GM19397 (cell line): Measurements from ENCODE around the gene SH3D19.

ENCODE experiments used
- ATAC-seq: cut with Tn5 transposase; IDR thresholded peaks from one replicate; pipeline ENCODE4 v1.9.1; 2021; ENCODE audit warnings: mild to moderate bottlenecking, moderate library complexity; ENCODE audit not compliant: unreplicated experiment

Gene SH3D19

DNA sequence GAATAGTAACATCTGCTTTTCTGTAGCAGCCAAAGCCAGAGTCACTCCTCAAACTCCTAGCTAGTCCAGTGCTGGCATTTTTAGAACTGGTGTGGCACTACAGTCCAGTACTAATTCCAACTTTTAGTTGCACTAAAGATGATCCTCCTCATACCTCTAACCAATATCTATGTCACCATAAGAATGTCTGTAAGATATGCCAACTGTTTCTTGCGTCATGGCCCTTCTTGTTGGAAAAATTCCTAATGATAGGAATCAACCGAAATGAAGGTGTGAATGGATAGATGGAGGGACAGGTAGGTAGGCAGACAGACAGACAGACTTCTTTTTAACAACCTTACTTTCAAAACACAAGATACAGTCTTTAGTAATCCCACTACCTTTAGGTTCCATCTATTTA is 123.0 kb downstream of the SH3D19 start:
- no peak for ATAC-seq

- no peak for ATAC-seq
Observed at GRCh38 chr4:151199319-151200190, 125.8 kb downstream of the SH3D19 start.

DNA sequence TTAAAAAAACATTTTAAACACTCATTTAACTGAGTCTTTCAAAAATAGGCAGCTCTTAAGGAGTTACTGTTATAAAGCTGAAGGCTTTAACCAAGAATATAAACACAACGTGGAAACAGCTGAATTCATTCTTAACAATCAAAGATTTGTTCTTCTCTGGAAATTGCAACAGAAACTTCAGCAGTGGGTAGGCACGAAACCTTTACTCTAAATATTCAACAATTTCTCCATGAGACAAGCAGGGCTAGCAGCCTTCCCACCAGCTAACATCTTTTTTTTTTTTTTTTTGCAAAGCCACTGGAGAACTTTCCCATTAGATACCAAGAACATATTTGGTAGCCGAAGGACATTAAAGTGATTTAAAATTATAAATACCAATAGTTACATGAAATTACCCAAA is 126.7 kb downstream of the SH3D19 start:
- no peak for ATAC-seq

DNA sequence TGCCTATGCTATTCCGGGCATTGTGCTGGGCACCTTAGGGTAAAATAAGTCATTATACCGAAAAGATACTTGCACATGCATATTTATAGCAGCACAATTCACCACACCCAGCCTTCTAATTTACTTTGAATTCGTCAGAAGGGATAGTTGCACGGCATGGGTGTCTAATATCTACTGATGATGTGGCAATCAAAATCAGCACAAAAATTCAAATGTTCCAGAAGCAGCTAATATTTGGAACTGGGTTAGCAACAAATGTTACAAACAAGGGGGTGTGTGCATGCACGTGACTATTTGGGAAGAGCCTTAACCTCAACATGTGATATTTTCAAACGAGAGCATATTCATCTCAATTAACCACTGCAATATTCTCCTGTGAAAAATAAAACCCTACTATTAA is 128.2 kb downstream of the SH3D19 start:
- no peak for ATAC-seq

DNA sequence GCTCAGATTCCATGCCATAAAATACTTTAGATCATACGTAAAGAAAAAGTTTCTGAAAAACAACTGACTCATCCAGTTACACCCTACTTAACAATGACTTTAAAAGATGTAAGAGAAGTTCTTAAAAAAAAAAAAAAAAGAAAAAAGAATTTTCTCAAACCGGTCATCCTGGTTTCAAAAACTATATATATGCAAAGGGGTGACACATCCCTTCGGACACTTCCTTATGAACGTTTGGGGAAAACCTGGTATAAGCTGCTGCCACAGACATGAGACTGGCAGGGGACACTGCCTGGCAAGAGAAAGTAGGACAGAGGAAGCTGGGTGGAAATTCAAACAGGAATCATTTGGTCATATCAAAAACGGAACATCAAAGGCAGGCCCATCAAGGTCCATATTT is 129.6 kb downstream of the SH3D19 start:
- no peak for ATAC-seq

DNA sequence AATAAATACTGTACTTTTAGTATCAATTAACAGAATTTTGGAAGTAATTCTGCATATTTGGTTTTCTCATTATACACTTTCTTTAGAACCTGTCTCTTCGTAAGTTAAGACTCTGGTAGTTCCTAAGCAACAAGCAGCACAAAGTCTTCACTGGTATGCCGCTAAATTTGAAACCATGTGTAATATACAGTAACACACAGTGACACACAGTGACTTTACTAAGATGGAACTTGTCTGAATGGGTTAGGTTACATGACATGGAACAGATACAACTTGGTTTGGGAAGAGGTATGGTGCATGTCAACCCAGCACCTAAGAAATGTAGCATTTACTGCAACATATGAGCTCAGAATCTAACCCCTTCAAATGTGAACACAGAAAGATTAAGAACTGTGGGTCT is 132.0 kb downstream of the SH3D19 start:
- ATAC-seq = no peak

- no peak for ATAC-seq
Observed at GRCh38 chr4:151192556-151193235, 132.7 kb downstream of the SH3D19 start.

DNA sequence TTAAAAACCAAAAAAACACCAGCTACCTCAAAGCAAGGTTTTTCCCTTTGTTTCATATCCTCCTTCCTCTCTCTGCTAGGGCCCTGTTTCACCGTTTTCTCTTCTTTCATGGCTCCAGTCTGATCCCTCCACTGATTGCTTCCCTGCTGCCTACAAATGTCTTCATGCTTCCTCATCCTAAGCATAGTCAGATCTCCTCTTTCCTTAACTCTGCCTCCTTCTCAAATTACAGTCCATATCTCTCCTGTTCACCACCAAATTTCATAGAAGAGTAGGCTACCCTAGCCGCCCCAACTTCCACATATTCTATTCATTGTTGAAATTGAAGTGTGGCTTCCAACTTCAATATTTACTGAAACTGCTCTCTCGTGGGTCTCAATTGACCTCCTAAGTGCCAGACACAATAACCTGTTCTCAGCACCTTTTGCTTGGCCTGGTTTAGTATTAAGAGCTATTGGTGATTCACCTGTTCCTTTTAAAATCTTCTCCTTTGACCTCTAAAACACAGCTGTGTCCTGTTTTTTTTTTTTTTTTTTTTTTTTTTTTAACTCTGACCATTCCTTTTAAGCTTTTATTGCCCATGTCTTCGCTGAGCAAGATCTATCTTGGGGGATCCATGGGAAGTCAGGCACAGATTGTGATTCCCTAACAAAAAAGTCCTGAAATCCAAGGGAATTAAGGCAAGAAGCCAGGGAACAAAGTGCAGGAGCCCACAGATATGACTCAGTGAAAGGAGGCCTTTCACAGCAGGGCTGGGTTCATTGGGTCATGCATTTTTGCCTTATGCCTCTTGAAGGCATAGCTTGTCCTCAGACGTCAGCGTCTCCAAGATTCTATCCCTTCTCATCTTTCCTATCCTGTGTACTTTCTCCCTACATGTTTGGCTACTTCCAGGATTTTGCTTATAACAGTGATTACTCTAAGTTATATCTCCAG is 140.6 kb downstream of the SH3D19 start:
- no peak for ATAC-seq

- no peak for ATAC-seq
Observed at GRCh38 chr4:151182455-151182996, 142.9 kb downstream of the SH3D19 start.

DNA sequence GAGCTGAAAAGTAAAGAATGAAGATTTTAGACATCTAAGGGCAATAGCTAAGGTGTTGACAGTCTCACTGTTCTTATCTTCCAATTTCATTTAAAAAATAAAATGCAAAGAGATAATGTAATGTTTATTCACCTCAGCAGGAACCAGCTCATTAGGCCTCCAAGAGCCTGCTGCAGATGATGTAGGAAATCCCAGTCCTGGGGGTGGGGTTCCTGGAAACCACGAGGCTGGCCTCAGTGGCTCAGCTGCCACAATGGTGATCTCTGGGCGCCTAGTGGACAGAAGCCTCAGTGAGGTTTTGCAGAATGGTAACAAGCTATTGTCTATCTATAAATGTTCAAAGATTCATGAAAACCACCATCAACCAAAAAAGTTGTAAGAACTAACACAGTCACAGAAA is 148.7 kb downstream of the SH3D19 start:
- no peak for ATAC-seq

- no peak for ATAC-seq
Observed at GRCh38 chr4:151175754-151176631, 149.4 kb downstream of the SH3D19 start.

DNA sequence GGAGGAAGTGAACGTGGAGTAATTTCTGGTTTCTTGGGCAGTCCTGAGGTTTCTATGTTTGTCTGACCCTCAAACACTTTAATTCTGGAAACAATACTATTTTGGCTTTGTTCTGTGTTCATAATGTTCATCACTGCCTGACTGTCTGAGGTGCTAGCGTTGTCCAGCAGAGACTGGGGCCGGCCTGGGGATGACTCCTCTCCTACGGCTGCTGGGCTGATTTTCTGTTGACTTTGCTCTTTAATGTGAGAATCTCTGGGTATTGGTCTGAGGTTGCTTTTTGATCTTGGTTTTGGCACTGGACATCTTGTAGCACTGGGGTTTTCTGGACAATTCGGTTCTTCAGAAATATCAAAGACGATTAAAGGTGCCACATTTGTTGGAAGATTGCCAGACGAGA is 150.2 kb downstream of the SH3D19 start:
- ATAC-seq = no peak

DNA sequence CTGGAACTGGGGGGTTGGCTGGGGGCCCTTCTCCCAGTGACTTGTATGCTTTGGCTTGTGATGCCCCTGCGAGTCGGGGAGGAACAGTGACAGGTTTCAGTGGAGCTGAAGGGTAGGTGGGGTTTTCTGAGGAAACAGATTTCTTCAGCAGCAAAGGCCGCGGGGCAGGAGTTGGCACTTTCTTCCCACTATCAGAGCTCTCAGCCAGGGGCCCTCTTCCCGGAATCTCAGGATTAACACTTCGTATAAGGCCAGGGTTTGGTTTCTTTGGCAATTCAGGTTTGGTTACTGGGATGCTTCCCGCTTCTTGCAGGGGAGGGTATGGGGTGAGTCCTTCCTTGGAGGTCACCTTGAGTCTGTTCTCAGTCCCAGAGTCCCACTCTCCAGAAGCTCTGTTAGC is 150.6 kb downstream of the SH3D19 start:
- ATAC-seq = no peak

- no peak for ATAC-seq
Observed at GRCh38 chr4:151173871-151174270, 151.5 kb downstream of the SH3D19 start.

DNA sequence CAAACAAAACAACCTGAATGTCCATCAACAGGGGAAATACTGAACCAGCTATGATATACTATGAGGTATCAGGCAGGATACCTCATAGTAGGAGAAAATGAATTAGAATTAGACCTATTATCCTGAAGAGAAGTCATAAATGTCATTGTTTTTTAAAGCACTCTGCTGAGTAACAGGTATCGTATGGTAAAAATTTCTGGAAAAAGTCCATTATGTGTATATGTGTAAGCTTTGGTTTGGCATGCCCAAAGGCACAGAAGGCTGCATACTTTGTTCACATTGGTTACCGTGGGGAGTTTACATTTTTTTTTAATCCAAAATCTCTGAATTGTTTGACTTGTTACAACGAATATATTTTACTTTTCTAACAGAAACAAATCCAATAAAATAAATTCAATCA is 155.5 kb downstream of the SH3D19 start:
- no peak for ATAC-seq

- ATAC-seq = no peak
Observed at GRCh38 chr4:151169223-151169622, 156.2 kb downstream of the SH3D19 start.

- no peak for ATAC-seq
Observed at GRCh38 chr4:151167561-151167960, 157.8 kb downstream of the SH3D19 start.

DNA sequence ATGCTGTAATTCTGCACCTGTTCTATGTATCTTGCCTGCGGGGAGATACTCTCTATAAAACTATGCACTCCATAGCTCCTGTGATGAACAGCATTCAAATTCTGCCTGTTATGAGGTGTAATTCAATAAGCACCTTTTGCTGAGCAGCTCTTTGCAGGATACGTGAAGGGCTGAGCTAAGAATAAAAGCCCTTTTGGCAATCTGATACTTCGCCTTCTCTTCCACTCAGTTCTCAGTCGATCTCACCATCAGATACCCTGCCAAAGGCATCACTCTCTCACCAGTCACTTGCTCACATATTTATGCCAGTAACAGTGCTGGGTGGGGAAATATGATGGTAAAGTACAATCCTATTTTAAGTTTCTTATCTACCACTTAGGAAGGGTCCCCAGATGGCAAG is 158.8 kb downstream of the SH3D19 start:
- no peak for ATAC-seq

DNA sequence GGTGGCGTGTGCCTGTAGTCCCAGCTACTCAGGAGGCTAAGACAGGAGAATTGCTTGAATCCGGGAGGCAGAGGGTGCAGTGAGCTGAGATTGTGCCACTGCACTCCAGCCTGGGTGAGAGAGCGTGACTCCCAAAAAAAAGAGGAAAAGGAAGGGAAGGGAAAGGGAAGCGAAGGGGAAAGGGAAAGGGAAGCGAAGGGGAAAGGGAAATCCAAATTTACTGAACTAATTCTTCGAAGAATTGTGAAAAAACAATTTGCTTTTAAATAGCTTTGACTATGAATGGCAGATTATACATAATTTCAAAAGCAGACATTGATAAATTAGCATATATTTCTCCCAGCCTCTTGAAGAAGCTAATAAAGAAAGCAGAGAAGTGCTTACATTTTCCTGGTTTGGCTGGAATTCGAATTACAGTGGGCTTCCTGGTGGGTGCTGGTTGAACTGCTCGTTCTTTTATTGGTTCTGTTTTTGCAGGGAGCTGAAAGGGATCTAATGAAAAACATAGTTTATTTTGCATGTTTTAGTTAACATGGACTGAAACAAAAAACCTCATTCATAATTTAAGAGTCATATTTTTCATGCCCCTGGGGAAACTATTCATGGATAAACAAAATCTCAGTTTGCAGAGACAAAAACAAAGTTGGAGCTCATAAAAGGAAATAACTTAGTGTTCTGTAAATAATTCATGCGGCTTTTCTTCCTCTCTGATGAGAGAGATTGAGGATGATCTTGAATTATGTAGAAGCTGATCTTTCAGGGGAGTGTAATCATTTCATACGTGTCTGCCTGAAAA is 160.0 kb downstream of the SH3D19 start:
- no peak for ATAC-seq
